COR-L47 (cell line): ENCODE measurements around the gene UXS1.

Experiments used
- DNase-seq: peaks from one replicate; lab custom pipeline; 2025; lab: John Stamatoyannopoulos, UW

The UXS1 gene

GRCh38 chr2:106076941-106077340 lies 117.2 kb downstream of the UXS1 start:
- DNase-seq: no peak

GRCh38 chr2:106075048-106075447 lies 119.1 kb downstream of the UXS1 start:
- DNase-seq: no peak

- no peak for DNase-seq
Measured at GRCh38 chr2:106073678-106074406, 120.3 kb downstream of the UXS1 start.

- DNase-seq: no peak
Measured at GRCh38 chr2:106070181-106070580, 123.9 kb downstream of the UXS1 start.

- no peak for DNase-seq
Measured at GRCh38 chr2:106068451-106068850, 125.7 kb downstream of the UXS1 start.

- DNase-seq: no peak
Measured at GRCh38 chr2:106065983-106066820, 127.9 kb downstream of the UXS1 start.

- no peak for DNase-seq
Measured at GRCh38 chr2:106065268-106065982, 128.7 kb downstream of the UXS1 start.

GRCh38 chr2:106063181-106063580 lies 130.9 kb downstream of the UXS1 start:
- no peak for DNase-seq

- no peak for DNase-seq
Measured at GRCh38 chr2:106062627-106063026, 131.5 kb downstream of the UXS1 start.

- DNase-seq: no peak
Measured at GRCh38 chr2:106061611-106062349, 132.3 kb downstream of the UXS1 start.

GRCh38 chr2:106059416-106060065 lies 134.6 kb downstream of the UXS1 start:
- DNase-seq: no peak

GRCh38 chr2:106058469-106059137 lies 135.5 kb downstream of the UXS1 start:
- DNase-seq: no peak

GRCh38 chr2:106057206-106057605 lies 136.9 kb downstream of the UXS1 start:
- DNase-seq: no peak

- no peak for DNase-seq
Measured at GRCh38 chr2:106054880-106055655, 139.0 kb downstream of the UXS1 start.

- no peak for DNase-seq
Measured at GRCh38 chr2:106054321-106054720, 139.8 kb downstream of the UXS1 start.

GRCh38 chr2:106053581-106053980 lies 140.5 kb downstream of the UXS1 start:
- no peak for DNase-seq

- DNase-seq: no peak
Measured at GRCh38 chr2:106053116-106053515, 141.0 kb downstream of the UXS1 start.

GRCh38 chr2:106044859-106045258 lies 149.2 kb downstream of the UXS1 start:
- DNase-seq: no peak

- no peak for DNase-seq
Measured at GRCh38 chr2:106044021-106044420, 150.1 kb downstream of the UXS1 start.
